ENCODE data around the gene POLR3G.

The POLR3G gene

DNA sequence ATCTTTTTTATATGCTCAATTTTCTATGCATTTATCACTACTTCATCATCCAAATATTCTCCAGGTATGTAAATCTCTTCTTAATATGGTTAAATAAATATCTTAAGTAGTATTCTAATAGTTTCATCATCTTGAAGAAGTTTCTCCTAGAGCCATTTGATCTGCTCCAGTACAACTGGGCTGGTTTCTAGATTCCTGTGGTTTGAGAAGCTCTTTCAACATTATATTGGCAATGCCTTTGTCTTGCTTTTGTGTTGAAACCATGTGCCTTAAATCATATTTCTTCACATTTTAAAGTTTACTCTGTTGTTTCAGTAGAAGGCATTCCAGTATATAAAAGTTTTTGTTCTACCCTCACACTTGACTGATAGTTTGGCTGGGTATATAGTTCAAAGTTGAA lies 27.7 kb upstream of the POLR3G start (continued):
- TF ChIP-seq, protein P1, sequence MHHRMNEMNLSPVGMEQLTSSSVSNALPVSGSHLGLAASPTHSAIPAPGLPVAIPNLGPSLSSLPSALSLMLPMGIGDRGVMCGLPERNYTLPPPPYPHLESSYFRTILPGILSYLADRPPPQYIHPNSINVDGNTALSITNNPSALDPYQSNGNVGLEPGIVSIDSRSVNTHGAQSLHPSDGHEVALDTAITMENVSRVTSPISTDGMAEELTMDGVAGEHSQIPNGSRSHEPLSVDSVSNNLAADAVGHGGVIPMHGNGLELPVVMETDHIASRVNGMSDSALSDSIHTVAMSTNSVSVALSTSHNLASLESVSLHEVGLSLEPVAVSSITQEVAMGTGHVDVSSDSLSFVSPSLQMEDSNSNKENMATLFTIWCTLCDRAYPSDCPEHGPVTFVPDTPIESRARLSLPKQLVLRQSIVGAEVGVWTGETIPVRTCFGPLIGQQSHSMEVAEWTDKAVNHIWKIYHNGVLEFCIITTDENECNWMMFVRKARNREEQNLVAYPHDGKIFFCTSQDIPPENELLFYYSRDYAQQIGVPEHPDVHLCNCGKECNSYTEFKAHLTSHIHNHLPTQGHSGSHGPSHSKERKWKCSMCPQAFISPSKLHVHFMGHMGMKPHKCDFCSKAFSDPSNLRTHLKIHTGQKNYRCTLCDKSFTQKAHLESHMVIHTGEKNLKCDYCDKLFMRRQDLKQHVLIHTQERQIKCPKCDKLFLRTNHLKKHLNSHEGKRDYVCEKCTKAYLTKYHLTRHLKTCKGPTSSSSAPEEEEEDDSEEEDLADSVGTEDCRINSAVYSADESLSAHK (tag by site-specific recombination; IDR thresholded peaks at IDR 0.05): no peak
- no peak for TF ChIP-seq ZNF843 (tag by site-specific recombination; IDR thresholded peaks at IDR 0.05)
- TF ChIP-seq ZNF529 (tag by site-specific recombination; IDR thresholded peaks at IDR 0.05; ENCODE audit: insufficient replicate concordance): no peak
- TF ChIP-seq ZNF658 (tag by site-specific recombination; IDR thresholded peaks at IDR 0.05): no peak
- TF ChIP-seq, protein P2, sequence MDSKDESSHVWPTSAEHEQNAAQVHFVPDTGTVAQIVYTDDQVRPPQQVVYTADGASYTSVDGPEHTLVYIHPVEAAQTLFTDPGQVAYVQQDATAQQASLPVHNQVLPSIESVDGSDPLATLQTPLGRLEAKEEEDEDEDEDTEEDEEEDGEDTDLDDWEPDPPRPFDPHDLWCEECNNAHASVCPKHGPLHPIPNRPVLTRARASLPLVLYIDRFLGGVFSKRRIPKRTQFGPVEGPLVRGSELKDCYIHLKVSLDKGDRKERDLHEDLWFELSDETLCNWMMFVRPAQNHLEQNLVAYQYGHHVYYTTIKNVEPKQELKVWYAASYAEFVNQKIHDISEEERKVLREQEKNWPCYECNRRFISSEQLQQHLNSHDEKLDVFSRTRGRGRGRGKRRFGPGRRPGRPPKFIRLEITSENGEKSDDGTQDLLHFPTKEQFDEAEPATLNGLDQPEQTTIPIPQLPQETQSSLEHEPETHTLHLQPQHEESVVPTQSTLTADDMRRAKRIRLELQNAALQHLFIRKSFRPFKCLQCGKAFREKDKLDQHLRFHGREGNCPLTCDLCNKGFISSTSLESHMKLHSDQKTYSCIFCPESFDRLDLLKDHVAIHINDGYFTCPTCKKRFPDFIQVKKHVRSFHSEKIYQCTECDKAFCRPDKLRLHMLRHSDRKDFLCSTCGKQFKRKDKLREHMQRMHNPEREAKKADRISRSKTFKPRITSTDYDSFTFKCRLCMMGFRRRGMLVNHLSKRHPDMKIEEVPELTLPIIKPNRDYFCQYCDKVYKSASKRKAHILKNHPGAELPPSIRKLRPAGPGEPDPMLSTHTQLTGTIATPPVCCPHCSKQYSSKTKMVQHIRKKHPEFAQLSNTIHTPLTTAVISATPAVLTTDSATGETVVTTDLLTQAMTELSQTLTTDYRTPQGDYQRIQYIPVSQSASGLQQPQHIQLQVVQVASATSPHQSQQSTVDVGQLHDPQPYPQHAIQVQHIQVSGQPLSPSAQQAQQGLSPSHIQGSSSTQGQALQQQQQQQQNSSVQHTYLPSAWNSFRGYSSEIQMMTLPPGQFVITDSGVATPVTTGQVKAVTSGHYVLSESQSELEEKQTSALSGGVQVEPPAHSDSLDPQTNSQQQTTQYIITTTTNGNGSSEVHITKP (tag by site-specific recombination; IDR thresholded peaks at IDR 0.05): no peak
- no peak for TF ChIP-seq KLF16 (tag by site-specific recombination; IDR thresholded peaks at IDR 0.05)

DNA sequence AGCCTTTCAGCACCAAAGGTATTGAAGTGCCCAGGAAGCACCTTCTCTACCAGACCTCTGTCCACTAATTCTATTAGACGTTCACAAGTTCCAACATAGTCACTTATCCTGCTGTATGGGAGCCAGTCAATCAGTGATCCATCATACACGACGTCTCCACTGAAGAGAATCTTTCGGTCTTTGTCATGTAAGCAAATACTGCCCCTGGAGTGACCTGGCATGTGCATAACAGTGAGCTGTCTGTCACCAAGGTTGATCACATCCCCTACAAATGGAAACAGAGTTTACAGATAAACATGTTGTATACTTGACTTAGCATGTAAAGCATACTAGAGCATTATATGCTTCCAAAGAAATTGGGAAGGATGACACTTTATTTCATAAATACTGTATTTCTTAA lies 13.4 kb upstream of the POLR3G start:
- H3K9me3 ChIP-seq (ENCODE audit: control insufficient read depth, insufficient read depth, low read depth, low read length): no peaks in the 10 kb centered on the region
- H3K27ac ChIP-seq (ENCODE audit: extremely low read depth, low read depth, low read length): no peak overlapping the region
- H3K4me3 ChIP-seq (ENCODE audit: low read depth, low read length): no peak overlapping the region
- no peak for TF ChIP-seq HOXD13 (CRISPR knock-in tag; IDR thresholded peaks at IDR 0.05; ENCODE audit: borderline replicate concordance)
- TF ChIP-seq, protein P3, sequence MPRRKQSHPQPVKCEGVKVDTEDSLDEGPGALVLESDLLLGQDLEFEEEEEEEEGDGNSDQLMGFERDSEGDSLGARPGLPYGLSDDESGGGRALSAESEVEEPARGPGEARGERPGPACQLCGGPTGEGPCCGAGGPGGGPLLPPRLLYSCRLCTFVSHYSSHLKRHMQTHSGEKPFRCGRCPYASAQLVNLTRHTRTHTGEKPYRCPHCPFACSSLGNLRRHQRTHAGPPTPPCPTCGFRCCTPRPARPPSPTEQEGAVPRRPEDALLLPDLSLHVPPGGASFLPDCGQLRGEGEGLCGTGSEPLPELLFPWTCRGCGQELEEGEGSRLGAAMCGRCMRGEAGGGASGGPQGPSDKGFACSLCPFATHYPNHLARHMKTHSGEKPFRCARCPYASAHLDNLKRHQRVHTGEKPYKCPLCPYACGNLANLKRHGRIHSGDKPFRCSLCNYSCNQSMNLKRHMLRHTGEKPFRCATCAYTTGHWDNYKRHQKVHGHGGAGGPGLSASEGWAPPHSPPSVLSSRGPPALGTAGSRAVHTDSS (tag by site-specific recombination; IDR thresholded peaks at IDR 0.05): no peak
- TF ChIP-seq ZNF394 (tag by site-specific recombination; IDR thresholded peaks at IDR 0.05; ENCODE audit: borderline replicate concordance): no peak
- CTCF ChIA-PET: interaction anchor here (0.6 to 1.2 kb wide), 6 partner anchors 16 to 182 kb away, joined by 3 to 5 read pairs (median 4); no protein-coding TSS in a partner anchor
- POLR2A ChIA-PET: interaction anchor here (1.4 kb wide), 1 partner anchor 13 kb away, joined by 5 read pairs; the partner anchor contains the start of genes MBLAC2 and POLR3G
- no peaks in the 10 kb centered on the region for H3K36me3 ChIP-seq (ENCODE audit: control insufficient read depth in 2 of 2, insufficient read depth in 1 of 2, low read length in 2 of 2)
- no peaks in the 10 kb centered on the region for H3K4me1 ChIP-seq (ENCODE audit: control insufficient read depth, insufficient read depth, low read length)

DNA sequence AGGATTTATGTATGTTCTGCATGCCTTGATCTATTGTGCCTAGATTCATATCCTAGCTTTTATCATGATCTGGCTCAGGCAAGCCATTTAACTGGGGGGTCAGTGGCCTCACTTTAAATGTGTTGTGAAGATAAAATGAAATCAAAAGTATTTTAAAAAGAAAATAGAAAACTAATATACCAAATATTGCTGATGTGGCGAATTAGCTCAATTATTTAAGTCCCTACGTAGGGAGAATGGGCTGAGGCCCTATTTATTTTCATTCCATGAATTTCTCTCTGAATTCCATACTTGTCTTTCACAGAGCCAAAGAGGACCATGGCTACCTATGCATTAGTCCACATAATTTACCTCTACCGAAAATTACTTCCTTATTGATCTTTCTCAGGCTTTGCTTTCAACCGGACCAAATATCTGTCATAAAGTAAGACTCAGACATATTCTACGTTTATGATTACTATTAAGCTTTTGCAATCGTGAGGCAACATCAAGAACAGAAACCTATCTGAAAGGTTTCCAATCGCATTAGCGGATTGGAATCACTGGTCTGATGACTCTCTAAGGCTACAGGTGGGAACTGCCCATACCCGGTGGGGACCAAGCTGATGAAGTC lies 1.8 kb upstream of the POLR3G start:
- Histone ChIP-seq H3K36me3 (ENCODE audit: control insufficient read depth in 2 of 2, insufficient read depth in 1 of 2, low read length in 2 of 2) (no peaks in the 10 kb centered on the region), H3K9me3 (ENCODE audit: control insufficient read depth, insufficient read depth, low read depth, low read length) (no peaks in the 10 kb centered on the region), H3K4me1 (ENCODE audit: control insufficient read depth, insufficient read depth, low read length) (no peaks in the 10 kb centered on the region), H3K27ac (ENCODE audit: extremely low read depth, low read depth, low read length) (no peak overlapping the region), H3K4me3 (ENCODE audit: low read depth, low read length) (peak overlapping the region; percentile 73)
- TF ChIP-seq SCRT2 (tag by site-specific recombination; IDR thresholded peaks at IDR 0.05): peak; percentile 92
- 0 out of 2 replicates have a peak, but pooled peaks have one; percentile 68 for TF ChIP-seq SCRT1 (tag by site-specific recombination; IDR thresholded peaks at IDR 0.05; ENCODE audit: borderline replicate concordance)
- no peak for TF ChIP-seq ZFP69B (tag by site-specific recombination; IDR thresholded peaks at IDR 0.05)
- CTCF ChIA-PET: interaction anchor here (0.8 to 1.2 kb wide), 4 partner anchors 39 to 57 kb away, joined by 3 to 6 read pairs (median 4); partner anchors contain the start of gene LYSMD3
- POLR2A ChIA-PET: interaction anchor here (1.3 kb wide), 1 partner anchor 10 kb away, joined by 3 read pairs; no protein-coding TSS in a partner anchor
